LNCaP clone FGC (cell line): ENCODE measurements around the gene PELI1.

ENCODE experiments used
- DNase-seq: peaks from one replicate; pipeline ENCODE4 v3.0.0-alpha.2; 2011; ENCODE audit warnings: low read depth
- H3K4me3 ChIP-seq: 2 replicates; pipeline ENCODE4 v1.5.1; 2011; ENCODE audit warnings: mild to moderate bottlenecking, low read depth, low read length, control low read depth
- CTCF ChIP-seq: IDR thresholded peaks from 2 replicates; pipeline ENCODE4 v1.5.1; 2012; ENCODE audit warnings: mild to moderate bottlenecking; ENCODE audit not compliant: control insufficient read depth, insufficient read depth; ENCODE audit errors: extremely low read depth

PELI1 gene

GRCh38 chr2:64144057-64145013 is at the start of gene PELI1:
TSS of gene PELI1 (minus strand) at chr2:64144420. CDS start at chr2:64108310, 36,110 bp downstream.
- peak within 1 kb of the TSS; percentile 66 for H3K4me3 ChIP-seq
- DNase-seq = peak; percentile 84
- TF ChIP-seq CTCF = peak; percentile 30; the same call in 1 of the 2 replicates

- DNase-seq = no peak
Observed at GRCh38 chr2:64193491-64193890, 49.3 kb upstream of the PELI1 start.

GRCh38 chr2:64192664-64193105 is 48.5 kb upstream of the PELI1 start:
- H3K4me3 ChIP-seq = no peak overlapping the region
- DNase-seq = no peak
- no peak for TF ChIP-seq CTCF

More at GRCh38 chr2:64193491-64193890, 49.3 kb upstream of the PELI1 start:
- H3K4me3 ChIP-seq = no peak overlapping the region
- no peak for TF ChIP-seq CTCF

GRCh38 chr2:64192125-64192479 is 47.9 kb upstream of the PELI1 start:
- TF ChIP-seq CTCF = no peak
- H3K4me3 ChIP-seq = no peak overlapping the region
- DNase-seq = no peak

GRCh38 chr2:64189586-64189985 is 45.4 kb upstream of the PELI1 start:
- TF ChIP-seq CTCF = no peak
- no peak overlapping the region for H3K4me3 ChIP-seq
- DNase-seq = no peak

GRCh38 chr2:64189167-64189566 is 44.9 kb upstream of the PELI1 start:
- no peak overlapping the region for H3K4me3 ChIP-seq
- TF ChIP-seq CTCF = no peak

More at GRCh38 chr2:64189167-64189566, 44.9 kb upstream of the PELI1 start:
- DNase-seq = no peak
